ENCODE results near the gene ZKSCAN5. TPM values are rescaled to one million over a fixed set of nuclear protein-coding genes. Genes with fewer than 3 reads are reported as not detected.
A peak's percentile ranks its signal among the peaks of the same experiment; 100 is the strongest.
"Not testable (repeated sequence)": the region's sequence is repeated elsewhere in the genome, so short reads cannot be mapped to it uniquely, and the experiment has no call there.

Gene ZKSCAN5
- total RNA-seq, 1 donor from 2014 or later: 14.4 TPM

DNA sequence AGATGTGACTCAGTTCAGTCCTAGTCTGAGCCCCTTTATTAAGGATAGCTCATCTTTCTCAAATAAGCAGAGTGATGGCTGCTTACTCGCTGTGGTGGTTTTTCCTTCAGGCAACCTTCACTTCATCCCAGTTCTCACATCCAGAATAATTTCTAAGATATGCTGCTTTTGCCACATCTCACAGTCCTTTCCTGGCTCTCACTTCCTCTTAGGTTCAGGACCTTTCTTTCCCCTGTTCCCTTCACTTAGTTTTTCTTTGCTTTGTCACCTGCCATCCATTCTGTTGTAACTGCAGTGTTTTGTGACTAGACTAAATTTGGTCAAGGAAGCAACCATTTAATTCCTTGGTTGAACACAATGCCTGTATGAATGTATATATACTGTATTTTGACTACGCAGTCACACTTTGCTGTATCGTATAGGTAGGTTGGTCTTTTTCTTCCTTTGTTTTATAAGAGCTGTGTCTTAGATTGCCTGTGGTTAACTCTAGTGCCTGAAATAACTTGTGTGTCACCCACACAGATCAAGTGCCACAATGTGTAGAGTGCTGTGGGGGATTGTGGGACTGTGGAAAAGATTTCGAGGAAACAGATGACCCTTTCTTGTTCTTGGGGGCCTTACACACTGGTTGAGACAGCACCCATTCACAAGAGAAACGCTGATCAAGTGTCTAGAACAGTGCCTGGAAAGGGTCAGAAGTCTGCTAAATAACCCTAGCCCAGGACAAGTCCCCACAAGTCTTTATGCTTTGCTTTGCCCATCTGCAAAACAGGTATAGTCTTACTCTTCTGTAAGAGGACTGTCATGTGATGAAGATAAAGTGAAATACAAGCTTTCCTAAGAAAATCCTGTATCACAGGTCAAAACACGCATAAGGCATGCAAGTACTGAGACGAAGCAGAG lies 56.6 kb downstream of the ZKSCAN5 start:
- H3K36me3 Mint-ChIP-seq: peaks cover 31% of the 10 kb centered on the region
- peaks cover 12% of the 10 kb centered on the region for H3K4me1 Mint-ChIP-seq
- peak overlapping the region; percentile 25 for H3K27ac Mint-ChIP-seq
- no peaks in the 10 kb centered on the region for H3K27me3 Mint-ChIP-seq (ENCODE audit: low read depth)
- H3K4me3 Mint-ChIP-seq: peak overlapping the region; percentile 96
- DNase-seq (ENCODE audit: low spot score in 2 of 2, unreplicated experiment in 2 of 2): no peak
- H3K9me3 Mint-ChIP-seq: no peaks in the 10 kb centered on the region
- TF ChIP-seq, protein P1, sequence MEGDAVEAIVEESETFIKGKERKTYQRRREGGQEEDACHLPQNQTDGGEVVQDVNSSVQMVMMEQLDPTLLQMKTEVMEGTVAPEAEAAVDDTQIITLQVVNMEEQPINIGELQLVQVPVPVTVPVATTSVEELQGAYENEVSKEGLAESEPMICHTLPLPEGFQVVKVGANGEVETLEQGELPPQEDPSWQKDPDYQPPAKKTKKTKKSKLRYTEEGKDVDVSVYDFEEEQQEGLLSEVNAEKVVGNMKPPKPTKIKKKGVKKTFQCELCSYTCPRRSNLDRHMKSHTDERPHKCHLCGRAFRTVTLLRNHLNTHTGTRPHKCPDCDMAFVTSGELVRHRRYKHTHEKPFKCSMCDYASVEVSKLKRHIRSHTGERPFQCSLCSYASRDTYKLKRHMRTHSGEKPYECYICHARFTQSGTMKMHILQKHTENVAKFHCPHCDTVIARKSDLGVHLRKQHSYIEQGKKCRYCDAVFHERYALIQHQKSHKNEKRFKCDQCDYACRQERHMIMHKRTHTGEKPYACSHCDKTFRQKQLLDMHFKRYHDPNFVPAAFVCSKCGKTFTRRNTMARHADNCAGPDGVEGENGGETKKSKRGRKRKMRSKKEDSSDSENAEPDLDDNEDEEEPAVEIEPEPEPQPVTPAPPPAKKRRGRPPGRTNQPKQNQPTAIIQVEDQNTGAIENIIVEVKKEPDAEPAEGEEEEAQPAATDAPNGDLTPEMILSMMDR (IDR thresholded peaks at IDR 0.05; ENCODE audit: unreplicated experiment): no peak

DNA sequence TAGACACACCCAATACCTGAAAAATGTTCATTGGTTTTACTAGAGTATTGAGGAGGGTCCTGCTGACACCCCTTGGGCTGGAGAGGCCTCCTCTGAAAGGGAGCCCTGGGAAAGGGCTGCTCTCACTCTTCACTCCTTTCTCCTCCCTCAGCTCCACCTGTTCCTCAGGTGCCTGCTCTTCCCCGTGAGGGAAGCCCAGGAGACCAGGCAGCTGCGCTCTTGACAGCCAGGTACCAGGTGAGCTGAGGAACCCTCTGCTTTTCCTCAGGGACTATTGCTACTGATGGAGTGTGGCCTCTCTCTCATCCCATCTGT lies 57.2 kb downstream of the ZKSCAN5 start:
- H3K27ac Mint-ChIP-seq: peak overlapping the region; percentile 50
- TF ChIP-seq, protein P1 (IDR thresholded peaks at IDR 0.05; ENCODE audit: unreplicated experiment): no peak
- H3K36me3 Mint-ChIP-seq: peaks cover 33% of the 10 kb centered on the region
- no peak overlapping the region for H3K4me3 Mint-ChIP-seq
- H3K9me3 Mint-ChIP-seq: no peaks in the 10 kb centered on the region
- no peak for DNase-seq (ENCODE audit: low spot score in 2 of 2, unreplicated experiment in 2 of 2)
- H3K27me3 Mint-ChIP-seq (ENCODE audit: low read depth): no peaks in the 10 kb centered on the region
- peaks cover 10% of the 10 kb centered on the region for H3K4me1 Mint-ChIP-seq

DNA sequence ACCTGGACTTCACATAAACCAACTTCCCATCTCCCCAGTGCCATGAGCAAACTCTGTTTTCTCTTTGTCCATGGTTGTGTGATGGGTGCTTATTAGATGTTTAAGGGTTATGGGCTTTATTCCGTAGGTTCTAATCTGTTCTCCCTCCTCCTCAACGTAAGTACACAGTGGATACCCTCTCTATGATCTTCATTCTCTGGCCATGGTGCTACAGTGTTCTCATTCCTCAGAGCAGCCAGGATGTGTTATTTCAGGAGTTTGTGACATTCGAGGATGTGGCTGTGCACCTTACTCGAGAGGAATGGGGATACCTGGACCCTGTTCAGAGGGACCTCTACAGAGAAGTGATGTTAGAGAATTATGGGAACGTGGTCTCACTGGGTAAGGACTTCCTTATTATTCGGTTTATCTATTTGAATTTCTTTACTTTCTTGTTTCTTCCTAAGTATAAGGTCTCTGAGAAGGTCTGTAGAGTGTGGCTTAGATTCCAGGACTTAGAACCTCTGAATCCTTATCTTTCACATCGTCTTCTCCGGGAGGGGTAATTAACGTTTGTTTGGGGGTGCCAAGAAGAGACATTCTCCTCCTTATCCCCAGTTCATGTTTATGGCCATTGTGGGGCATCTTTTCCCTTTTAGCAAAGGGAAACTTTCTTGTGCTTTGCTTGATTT lies 57.8 kb downstream of the ZKSCAN5 start:
- H3K27me3 Mint-ChIP-seq (ENCODE audit: low read depth): no peaks in the 10 kb centered on the region
- H3K36me3 Mint-ChIP-seq: peaks cover 33% of the 10 kb centered on the region
- H3K4me3 Mint-ChIP-seq: no peak overlapping the region
- DNase-seq (ENCODE audit: low spot score in 2 of 2, unreplicated experiment in 2 of 2): no peak
- peak overlapping the region; percentile 70 for H3K27ac Mint-ChIP-seq
- TF ChIP-seq, protein P1 (IDR thresholded peaks at IDR 0.05; ENCODE audit: unreplicated experiment): no peak
- H3K9me3 Mint-ChIP-seq: no peaks in the 10 kb centered on the region
- H3K4me1 Mint-ChIP-seq: peaks cover 8% of the 10 kb centered on the region

DNA sequence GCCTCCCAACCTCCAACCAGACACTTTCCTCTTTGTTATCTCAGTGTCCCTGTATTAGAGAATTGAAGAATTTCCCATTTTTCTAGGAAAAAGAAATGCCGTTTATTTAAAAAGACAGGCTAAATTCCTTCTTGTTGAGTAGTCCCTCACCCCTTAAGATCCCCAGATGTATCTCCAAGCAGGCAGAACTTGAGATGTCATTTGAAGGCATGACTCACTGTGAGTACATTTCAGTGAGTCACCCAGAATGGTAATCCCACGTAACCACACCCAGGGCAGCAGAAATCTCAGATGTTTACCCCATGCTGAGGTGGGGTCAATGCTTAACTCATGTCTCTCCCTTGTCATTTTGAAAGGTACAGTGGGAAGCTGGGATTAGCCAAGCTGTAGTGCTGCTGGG lies 58.4 kb downstream of the ZKSCAN5 start:
- Mint-ChIP-seq H3K4me3 (no peak overlapping the region), H3K4me1 (peaks cover 4% of the 10 kb centered on the region), H3K27ac (peak overlapping the region; percentile 70), H3K36me3 (peaks cover 33% of the 10 kb centered on the region), H3K9me3 (no peaks in the 10 kb centered on the region), H3K27me3 (ENCODE audit: low read depth) (no peaks in the 10 kb centered on the region)
- no peak for DNase-seq (ENCODE audit: low spot score in 2 of 2, unreplicated experiment in 2 of 2)
- TF ChIP-seq, protein P1 (IDR thresholded peaks at IDR 0.05; ENCODE audit: unreplicated experiment): no peak

DNA sequence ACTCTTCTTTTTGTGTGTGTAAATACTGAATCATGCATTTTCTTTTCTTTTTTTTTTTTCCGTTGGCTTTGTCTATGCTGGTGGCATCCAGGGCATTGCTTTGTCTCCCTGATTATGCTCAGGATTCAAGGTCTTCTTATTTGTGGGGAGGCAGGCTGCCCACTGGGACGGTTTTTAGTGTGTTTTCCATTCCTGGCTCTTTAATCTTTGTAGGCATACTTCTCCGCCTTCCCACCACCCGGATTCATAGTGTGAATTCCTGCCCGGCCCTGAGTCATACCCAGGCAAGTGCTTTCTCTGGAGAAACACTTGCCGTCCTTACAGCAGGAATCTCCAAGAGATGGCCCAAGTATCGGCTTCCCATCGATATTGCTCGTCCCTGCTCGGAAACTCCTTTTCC lies 59.2 kb downstream of the ZKSCAN5 start:
- no peaks in the 10 kb centered on the region for H3K27me3 Mint-ChIP-seq (ENCODE audit: low read depth)
- H3K27ac Mint-ChIP-seq: peak overlapping the region; percentile 10
- TF ChIP-seq, protein P1 (IDR thresholded peaks at IDR 0.05; ENCODE audit: unreplicated experiment): no peak
- DNase-seq (ENCODE audit: low spot score in 2 of 2, unreplicated experiment in 2 of 2): no peak
- H3K4me1 Mint-ChIP-seq: peaks cover 1% of the 10 kb centered on the region
- H3K36me3 Mint-ChIP-seq: peaks cover 35% of the 10 kb centered on the region
- H3K9me3 Mint-ChIP-seq: no peaks in the 10 kb centered on the region
- no peak overlapping the region for H3K4me3 Mint-ChIP-seq

DNA sequence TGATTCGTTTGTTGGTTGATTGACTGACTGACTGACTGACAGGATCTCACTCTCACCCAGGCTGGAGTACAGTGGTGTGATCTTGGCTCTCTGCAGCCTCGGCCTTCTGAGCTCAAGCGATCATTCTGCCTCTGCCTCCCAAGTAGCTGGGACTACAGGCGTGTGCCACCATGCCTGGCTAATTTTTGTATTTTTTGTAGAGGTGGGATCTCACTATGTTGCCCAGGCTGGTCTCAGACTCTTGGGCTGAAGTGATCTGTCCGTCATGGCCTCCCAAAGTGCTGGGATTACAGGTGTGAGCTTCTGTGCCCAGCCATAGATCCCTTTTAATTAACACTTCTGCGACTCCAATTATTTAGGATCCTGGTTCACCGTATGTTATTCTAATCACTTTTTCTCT lies 64.3 kb downstream of the ZKSCAN5 start:
- not testable (repeated sequence) for DNase-seq (ENCODE audit: low spot score in 2 of 2, unreplicated experiment in 2 of 2); H3K4me3 Mint-ChIP-seq; H3K9me3 Mint-ChIP-seq; H3K27ac Mint-ChIP-seq; H3K27me3 Mint-ChIP-seq (ENCODE audit: low read depth); H3K4me1 Mint-ChIP-seq
- peaks cover 41% of the 10 kb centered on the region for H3K36me3 Mint-ChIP-seq
